Epithelial cell of esophagus (primary cell): ENCODE data around the gene MCMBP.
"Not testable (repeated sequence)": the region's sequence is repeated elsewhere in the genome, so short reads cannot be mapped to it uniquely, and the experiment has no call there.

Source experiments
- DNase-seq: peaks from one replicate; pipeline ENCODE4 v3.0.0; 2010; ENCODE audit warnings: low read depth
- H3K4me3 ChIP-seq: 2 replicates; pipeline ENCODE4 v1.5.1; 2011; ENCODE audit warnings: mild to moderate bottlenecking, low read length, control low read depth
- TF ChIP-seq, protein P1 (sequence below): IDR thresholded peaks from 2 replicates; pipeline ENCODE4 v1.5.1; 2011; ENCODE audit warnings: low read depth, mild to moderate bottlenecking, low read length, control low read depth, inconsistent platforms; ENCODE audit not compliant: insufficient read depth; ENCODE audit errors: missing control alignments

The MCMBP gene, protein sequence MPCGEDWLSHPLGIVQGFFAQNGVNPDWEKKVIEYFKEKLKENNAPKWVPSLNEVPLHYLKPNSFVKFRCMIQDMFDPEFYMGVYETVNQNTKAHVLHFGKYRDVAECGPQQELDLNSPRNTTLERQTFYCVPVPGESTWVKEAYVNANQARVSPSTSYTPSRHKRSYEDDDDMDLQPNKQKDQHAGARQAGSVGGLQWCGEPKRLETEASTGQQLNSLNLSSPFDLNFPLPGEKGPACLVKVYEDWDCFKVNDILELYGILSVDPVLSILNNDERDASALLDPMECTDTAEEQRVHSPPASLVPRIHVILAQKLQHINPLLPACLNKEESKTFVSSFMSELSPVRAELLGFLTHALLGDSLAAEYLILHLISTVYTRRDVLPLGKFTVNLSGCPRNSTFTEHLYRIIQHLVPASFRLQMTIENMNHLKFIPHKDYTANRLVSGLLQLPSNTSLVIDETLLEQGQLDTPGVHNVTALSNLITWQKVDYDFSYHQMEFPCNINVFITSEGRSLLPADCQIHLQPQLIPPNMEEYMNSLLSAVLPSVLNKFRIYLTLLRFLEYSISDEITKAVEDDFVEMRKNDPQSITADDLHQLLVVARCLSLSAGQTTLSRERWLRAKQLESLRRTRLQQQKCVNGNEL

DNA sequence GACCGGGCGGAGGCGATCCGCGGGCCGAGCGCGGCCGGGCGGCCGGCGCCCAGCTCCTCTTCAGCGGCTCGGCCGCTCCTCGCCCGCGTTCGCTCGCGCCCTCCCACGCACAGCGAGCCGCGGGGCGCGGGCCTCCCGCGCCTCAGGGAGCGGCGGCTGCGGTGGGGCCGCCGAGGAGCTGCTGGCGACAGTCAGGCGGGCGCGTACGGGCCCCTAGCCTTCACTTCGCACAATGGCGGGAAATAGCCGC, at the start of gene MCMBP:
Gene MCMBP, minus strand, starts transcription at position 234 of the 250 bp plus-strand sequence. CDS start 259 bp downstream, outside the sequence.
- peak within 1 kb of the TSS; percentile 88 for H3K4me3 ChIP-seq
- TF ChIP-seq, protein P1, sequence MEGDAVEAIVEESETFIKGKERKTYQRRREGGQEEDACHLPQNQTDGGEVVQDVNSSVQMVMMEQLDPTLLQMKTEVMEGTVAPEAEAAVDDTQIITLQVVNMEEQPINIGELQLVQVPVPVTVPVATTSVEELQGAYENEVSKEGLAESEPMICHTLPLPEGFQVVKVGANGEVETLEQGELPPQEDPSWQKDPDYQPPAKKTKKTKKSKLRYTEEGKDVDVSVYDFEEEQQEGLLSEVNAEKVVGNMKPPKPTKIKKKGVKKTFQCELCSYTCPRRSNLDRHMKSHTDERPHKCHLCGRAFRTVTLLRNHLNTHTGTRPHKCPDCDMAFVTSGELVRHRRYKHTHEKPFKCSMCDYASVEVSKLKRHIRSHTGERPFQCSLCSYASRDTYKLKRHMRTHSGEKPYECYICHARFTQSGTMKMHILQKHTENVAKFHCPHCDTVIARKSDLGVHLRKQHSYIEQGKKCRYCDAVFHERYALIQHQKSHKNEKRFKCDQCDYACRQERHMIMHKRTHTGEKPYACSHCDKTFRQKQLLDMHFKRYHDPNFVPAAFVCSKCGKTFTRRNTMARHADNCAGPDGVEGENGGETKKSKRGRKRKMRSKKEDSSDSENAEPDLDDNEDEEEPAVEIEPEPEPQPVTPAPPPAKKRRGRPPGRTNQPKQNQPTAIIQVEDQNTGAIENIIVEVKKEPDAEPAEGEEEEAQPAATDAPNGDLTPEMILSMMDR: no peak
- DNase-seq: no peak

DNA sequence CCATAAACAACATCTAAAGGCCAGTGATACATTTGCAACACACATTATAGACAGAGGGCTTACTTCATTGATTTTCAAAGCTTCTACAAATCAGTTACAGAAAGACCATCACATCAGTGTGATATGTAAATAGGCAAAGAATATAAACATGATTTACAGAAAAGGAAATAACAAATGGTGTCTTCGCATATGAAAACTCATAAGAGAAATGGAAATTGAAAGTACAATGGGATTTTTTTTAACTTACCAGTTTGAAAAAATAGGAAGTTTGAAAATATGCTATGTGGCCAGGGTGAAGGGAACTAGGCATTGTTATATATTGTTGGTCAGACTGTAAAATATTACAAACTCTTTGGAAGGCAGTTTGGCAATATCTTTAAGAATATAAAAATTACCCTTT, 47.2 kb upstream of the MCMBP start:
- TF ChIP-seq, protein P1: no peak
- DNase-seq: no peak
- no peak overlapping the region for H3K4me3 ChIP-seq

DNA sequence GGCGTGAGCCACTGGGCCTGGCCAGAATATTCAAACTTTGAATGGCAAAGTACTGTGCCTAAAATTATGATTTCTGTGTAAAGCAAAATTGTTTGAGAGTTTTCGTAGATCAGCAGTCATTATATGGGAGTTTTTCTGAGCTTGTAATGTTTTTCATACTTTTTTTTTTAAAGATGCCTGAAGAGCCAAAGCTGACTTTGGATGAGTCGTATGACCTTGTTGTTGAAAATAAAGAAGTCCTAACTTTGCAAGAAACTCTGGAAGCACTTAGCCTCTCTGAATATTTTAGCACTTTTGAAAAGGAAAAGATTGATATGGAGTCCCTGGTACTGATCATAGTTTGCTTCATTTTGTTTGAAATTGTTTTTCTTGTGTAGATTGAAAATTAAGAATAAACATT, 46.6 kb upstream of the MCMBP start:
- TF ChIP-seq, protein P1: no peak
- H3K4me3 ChIP-seq: no peak overlapping the region
- DNase-seq: no peak

DNA sequence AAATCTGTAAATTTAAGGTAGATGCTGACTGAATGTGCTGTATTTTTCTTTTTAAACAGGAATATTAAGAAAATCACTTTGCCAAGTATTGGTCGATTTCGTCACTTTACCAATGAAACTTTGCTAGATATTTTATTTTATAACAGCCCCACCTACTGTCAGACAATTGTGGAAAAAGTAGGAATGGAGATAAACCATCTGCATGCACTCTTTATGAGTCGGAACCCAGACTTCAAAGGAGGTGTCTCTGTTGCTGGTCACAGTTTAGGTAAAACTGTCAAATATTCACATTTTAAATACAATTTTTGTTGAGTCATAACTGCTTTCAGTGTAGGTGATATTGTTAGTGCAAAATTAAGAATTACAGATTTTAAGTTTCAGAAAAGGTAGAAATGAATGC, 45.1 kb upstream of the MCMBP start:
- H3K4me3 ChIP-seq: no peak overlapping the region
- TF ChIP-seq, protein P1: no peak
- no peak for DNase-seq

DNA sequence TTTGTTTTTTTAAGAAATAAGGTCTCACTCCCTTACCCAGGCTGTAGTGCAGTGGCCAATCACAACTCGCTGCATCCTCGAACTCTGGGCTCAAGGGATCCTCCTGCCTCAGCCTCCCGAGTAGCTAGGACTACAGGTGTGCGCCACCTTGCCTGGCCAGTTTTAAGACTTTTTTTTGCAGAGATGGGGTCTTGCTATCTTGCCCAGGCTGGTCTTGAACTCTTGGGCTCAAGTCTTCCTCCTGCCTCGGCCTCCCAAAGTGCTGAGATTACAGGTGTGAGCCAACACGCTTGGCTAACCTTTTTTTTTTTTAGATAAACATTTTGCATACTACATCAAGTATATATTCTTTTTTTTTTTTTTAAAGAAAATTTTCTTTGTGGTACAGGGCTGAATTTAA, 38.0 kb upstream of the MCMBP start:
- no peak overlapping the region for H3K4me3 ChIP-seq
- TF ChIP-seq, protein P1: no peak
- DNase-seq: no peak

DNA sequence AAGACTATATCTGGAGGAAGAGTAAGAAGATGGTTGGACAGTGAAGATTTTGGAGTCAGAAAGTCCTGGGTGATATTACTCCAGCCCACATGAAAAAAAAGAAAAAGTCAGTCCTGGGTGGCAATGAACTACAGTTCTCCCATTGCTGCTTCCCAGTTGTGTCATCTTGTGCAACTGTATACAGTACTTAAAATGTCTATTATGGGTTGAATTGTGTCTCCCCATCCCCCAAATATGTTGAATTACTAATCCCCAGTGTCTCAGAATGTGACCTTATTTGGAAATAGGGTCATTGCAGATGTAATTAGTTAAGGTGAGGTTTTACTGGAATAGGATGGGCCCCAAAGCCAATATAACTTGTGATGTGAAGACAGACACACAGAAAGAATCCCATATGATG, 35.5 kb upstream of the MCMBP start:
- TF ChIP-seq, protein P1: no peak
- H3K4me3 ChIP-seq: no peak overlapping the region
- DNase-seq: no peak

DNA sequence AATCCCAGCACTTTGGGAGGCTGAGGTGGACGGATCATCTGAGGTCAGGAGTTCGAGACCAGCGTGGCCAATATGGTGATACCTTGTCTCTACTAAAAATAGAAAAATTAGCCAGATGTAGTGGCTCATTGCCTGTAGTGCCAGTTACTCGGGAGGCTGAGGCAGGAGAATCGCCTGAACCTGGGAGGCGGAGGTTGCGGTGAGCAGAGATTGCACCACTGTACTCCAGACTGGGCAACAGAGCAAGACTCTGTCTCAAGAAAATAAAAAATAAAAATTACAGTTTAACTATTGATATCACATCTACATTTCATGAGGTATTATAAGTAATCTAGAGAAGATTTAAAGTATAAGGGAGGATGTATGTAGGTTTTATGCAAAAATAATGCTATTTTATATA, 35.1 kb upstream of the MCMBP start:
- DNase-seq, H3K4me3 ChIP-seq: not testable (repeated sequence)
